Caco-2 (cell line): ENCODE data around the gene ZNF296. TPM values are rescaled to one million over a fixed set of nuclear protein-coding genes. Genes with fewer than 3 reads are reported as not detected.
A peak's percentile ranks its signal among the peaks of the same experiment; 100 is the strongest.

Source experiments
- BruUV-seq: library from RNA; stranded (reverse); fragments of 400-500 nt; replicated peaks from 2 replicates; lab custom pipeline; 2021; lab: Mats Ljungman, UMichigan
- CTCF ChIA-PET: fragments of 300-600 bp; sonication (Branson Sonifier 250); formaldehyde crosslinking; loops from one replicate; lab custom pipeline; 2022; ENCODE audit warnings: antibody characterized with exemption; lab: Charles Lee
- POLR2A ChIA-PET: fragments of 300-600 bp; sonication (Branson Sonifier 250); formaldehyde crosslinking; loops from one replicate; lab custom pipeline; 2022; ENCODE audit warnings: antibody characterized with exemption; lab: Charles Lee
- DNase-seq, 2 experiments: peaks; one replicate each; pipeline versions ENCODE4 v3.0.0 to v3.0.0-alpha.2; 2020 to 2022
- H3K27me3 ChIP-seq: replicated peaks from 2 replicates; pipeline ENCODE4 v1.6.0; 2011; ENCODE audit warnings: low read length; ENCODE audit not compliant: control insufficient read depth, insufficient read depth
- H3K36me3 ChIP-seq: 2 replicates; pipeline ENCODE4 v1.5.1; 2011; ENCODE audit warnings: low read length; ENCODE audit not compliant: control insufficient read depth, insufficient read depth
- H3K4me1 ChIP-seq: fragments of 250-450 bp; sonication (Bioruptor Pico); 2 replicates; pipeline ENCODE4 v1.5.1; 2020; ENCODE audit warnings: mild to moderate bottlenecking
- H3K4me3 ChIP-seq: 2 replicates; pipeline ENCODE4 v1.5.1; 2011; ENCODE audit warnings: low read depth, mild to moderate bottlenecking, control low read depth, low read length
- H3K9me3 ChIP-seq: fragments of 250-450 bp; sonication (Bioruptor Pico); 2 replicates; pipeline ENCODE4 v1.5.1; 2020; ENCODE audit warnings: mild to moderate bottlenecking, moderate library complexity
- H3K27ac Mint-ChIP-seq: one replicate; pipeline ENCODE4 v1.8.0; 2022; ENCODE audit warnings: mixed read lengths; ENCODE audit not compliant: unreplicated experiment
- H3K27me3 Mint-ChIP-seq: one replicate; pipeline ENCODE4 v1.8.0; 2022; ENCODE audit warnings: mixed read lengths; ENCODE audit not compliant: insufficient read depth, unreplicated experiment
- H3K36me3 Mint-ChIP-seq: one replicate; pipeline ENCODE4 v1.8.0; 2022; ENCODE audit warnings: mild to moderate bottlenecking, mixed read lengths; ENCODE audit not compliant: insufficient read depth, unreplicated experiment
- H3K4me1 Mint-ChIP-seq: one replicate; pipeline ENCODE4 v1.8.0; 2022; ENCODE audit warnings: low read depth, mixed read lengths; ENCODE audit not compliant: unreplicated experiment
- H3K4me3 Mint-ChIP-seq: one replicate; pipeline ENCODE4 v1.8.0; 2022; ENCODE audit warnings: mild to moderate bottlenecking, moderate library complexity, mixed read lengths; ENCODE audit not compliant: unreplicated experiment
- H3K9me3 Mint-ChIP-seq: one replicate; pipeline ENCODE4 v1.8.0; 2022; ENCODE audit warnings: mixed read lengths; ENCODE audit not compliant: unreplicated experiment
- CTCF ChIP-seq, 2 experiments: fragments of 200-600 bp in 1 of 2; IDR thresholded peaks; 1 replicate in 1 of 2; 2 replicates in 1 of 2; pipeline versions ENCODE4 v1.5.1 to v1.8.0; 2011 to 2022; ENCODE audit warnings: antibody characterized with exemption in 1 of 2, control low read depth in 1 of 2, inconsistent platforms in 1 of 2, low read depth in 1 of 2, low read length in 1 of 2, mild to moderate bottlenecking in 1 of 2, moderate library complexity in 1 of 2; ENCODE audit not compliant: insufficient read depth in 1 of 2, severe bottlenecking in 1 of 2, unreplicated experiment in 1 of 2
- intact Hi-C: fragments of 100-400 bp; cut with micrococcal nuclease; formaldehyde crosslinking; loops from one replicate; pipeline ENCODE4 v1.10.0; 2022; ENCODE audit not compliant: unreplicated experiment
- total RNA-seq: library from RNA; stranded (reverse); gene quantifications from 2 replicates; pipeline ENCODE4 v1.2.3, GENCODE V29; 2022

ZNF296 gene
- total RNA-seq, 1 experiment from 2014 or later: 9.4 TPM

GRCh38 chr19:45046355-45046754 is 29.9 kb downstream of the ZNF296 start:
- Mint-ChIP-seq H3K4me3 (peak overlapping the region; percentile 58), H3K27ac (peak overlapping the region; percentile 75), H3K27me3 (no peaks in the 10 kb centered on the region), H3K9me3 (no peaks in the 10 kb centered on the region), H3K4me1 (peaks cover 24% of the 10 kb centered on the region), H3K36me3 (peaks cover 85% of the 10 kb centered on the region)
- H3K4me3 ChIP-seq: no peak overlapping the region
- TF ChIP-seq CTCF (IDR thresholded peaks at IDR 0.05; ENCODE audit: insufficient read depth in 1 of 2, low read depth in 1 of 2, low read length in 1 of 2, severe bottlenecking in 1 of 2, unreplicated experiment in 1 of 2): no peak
- no peaks in the 10 kb centered on the region for H3K27me3 ChIP-seq
- H3K4me1 ChIP-seq: peaks cover 26% of the 10 kb centered on the region
- POLR2A ChIA-PET: no interaction called here
- peaks cover 2% of the 10 kb centered on the region; the same call in 1 of the 2 replicates for H3K36me3 ChIP-seq
- DNase-seq: no peak
- intact Hi-C loops: no loop called here
- CTCF ChIA-PET: interaction anchor here (0.9 to 1.6 kb wide), 2 partner anchors 13 to 29 kb away, joined by 7 to 26 read pairs; no protein-coding TSS in a partner anchor
- BruUV-seq: no TSS peak
- H3K9me3 ChIP-seq: no peaks in the 10 kb centered on the region

- Histone ChIP-seq H3K36me3 (peaks cover 2% of the 10 kb centered on the region; the same call in 1 of the 2 replicates), H3K4me1 (peaks cover 26% of the 10 kb centered on the region), H3K4me3 (no peak overlapping the region), H3K9me3 (no peaks in the 10 kb centered on the region), H3K27me3 (no peaks in the 10 kb centered on the region)
- DNase-seq: peak; percentile 53 to 65
- H3K36me3 Mint-ChIP-seq: peaks cover 83% of the 10 kb centered on the region
- peak overlapping the region; percentile 75 for H3K27ac Mint-ChIP-seq
- ChIA-PET POLR2A (interaction anchor here (0.6 to 1.0 kb wide), 5 partner anchors 11 to 287 kb away, joined by 3 to 4 read pairs (median 4); partner anchors contain the start of genes APOE and PPP1R37), CTCF (interaction anchor here (0.6 to 1.6 kb wide), 8 partner anchors 11 to 205 kb away, joined by 3 to 26 read pairs (median 4); partner anchors contain the start of gene PPP1R37)
- peaks cover 24% of the 10 kb centered on the region for H3K4me1 Mint-ChIP-seq
- no TSS peak for BruUV-seq
- intact Hi-C loops: loop anchor here (2.0 kb wide), 1 partner anchor 13 kb away; no protein-coding TSS in a partner anchor
- H3K4me3 Mint-ChIP-seq: peak overlapping the region; percentile 58
- H3K27me3 Mint-ChIP-seq: no peaks in the 10 kb centered on the region
- H3K9me3 Mint-ChIP-seq: no peaks in the 10 kb centered on the region
- no peak for TF ChIP-seq CTCF (IDR thresholded peaks at IDR 0.05; ENCODE audit: insufficient read depth in 1 of 2, low read depth in 1 of 2, low read length in 1 of 2, severe bottlenecking in 1 of 2, unreplicated experiment in 1 of 2)
Measured at GRCh38 chr19:45045671-45046353, 30.5 kb downstream of the ZNF296 start.

- Mint-ChIP-seq H3K27ac (no peak overlapping the region), H3K36me3 (peaks cover 61% of the 10 kb centered on the region), H3K4me3 (no peak overlapping the region), H3K9me3 (no peaks in the 10 kb centered on the region), H3K27me3 (no peaks in the 10 kb centered on the region), H3K4me1 (peaks cover 22% of the 10 kb centered on the region)
- no peak for TF ChIP-seq CTCF (IDR thresholded peaks at IDR 0.05; ENCODE audit: insufficient read depth in 1 of 2, low read depth in 1 of 2, low read length in 1 of 2, severe bottlenecking in 1 of 2, unreplicated experiment in 1 of 2)
- H3K27me3 ChIP-seq: no peaks in the 10 kb centered on the region
- intact Hi-C loops: no loop called here
- no peak for DNase-seq
- POLR2A ChIA-PET: no interaction called here
- H3K9me3 ChIP-seq: no peaks in the 10 kb centered on the region
- H3K4me1 ChIP-seq: peaks cover 28% of the 10 kb centered on the region
- no peak overlapping the region for H3K4me3 ChIP-seq
- H3K36me3 ChIP-seq: peaks cover 8% of the 10 kb centered on the region
- BruUV-seq: no TSS peak
- CTCF ChIA-PET: no interaction called here
Measured at GRCh38 chr19:45041125-45041524, 35.2 kb downstream of the ZNF296 start.
